ENCODE measurements around the gene ANKRD34A. TPM values are rescaled to one million over a fixed set of nuclear protein-coding genes. Genes with fewer than 3 reads are reported as not detected.

Gene ANKRD34A
- total and polyA plus RNA-seq, 2 of the 13 experiments (the other 11 are each of a cell fraction or from before 2014, with no cell fraction given) = 0.05 to 0.07 TPM

GRCh38 chr1:145996433-145997015 is 32.1 kb upstream of the ANKRD34A start, which contains the start of gene TXNIP (continued):
- TF ChIP-seq ZNF574 (CRISPR knock-in tag; IDR thresholded peaks at IDR 0.05) (peak; percentile 53; the same call in 1 of the 2 replicates), ISX (CRISPR knock-in tag; conservative IDR thresholded peaks at IDR 0.05) (no peak), DR1 (CRISPR knock-in tag; IDR thresholded peaks at IDR 0.05) (peak; percentile 95), ZBTB37 (CRISPR knock-in tag; IDR thresholded peaks at IDR 0.05) (no peak), TBL1XR1 (IDR thresholded peaks at IDR 0.05; ENCODE audit: borderline replicate concordance, low read length, partially characterized antibody) (peak; percentile 54), ZNF234 (CRISPR knock-in tag; conservative IDR thresholded peaks at IDR 0.05) (no peak), MXD1 (CRISPR knock-in tag; IDR thresholded peaks at IDR 0.05) (no peak)
